ENCODE data around the gene PURA. TPM values are rescaled to one million over a fixed set of nuclear protein-coding genes. Genes with fewer than 3 reads are reported as not detected.

Gene PURA
- total RNA-seq, 1 donor from 2014 or later = 26.6 TPM

DNA sequence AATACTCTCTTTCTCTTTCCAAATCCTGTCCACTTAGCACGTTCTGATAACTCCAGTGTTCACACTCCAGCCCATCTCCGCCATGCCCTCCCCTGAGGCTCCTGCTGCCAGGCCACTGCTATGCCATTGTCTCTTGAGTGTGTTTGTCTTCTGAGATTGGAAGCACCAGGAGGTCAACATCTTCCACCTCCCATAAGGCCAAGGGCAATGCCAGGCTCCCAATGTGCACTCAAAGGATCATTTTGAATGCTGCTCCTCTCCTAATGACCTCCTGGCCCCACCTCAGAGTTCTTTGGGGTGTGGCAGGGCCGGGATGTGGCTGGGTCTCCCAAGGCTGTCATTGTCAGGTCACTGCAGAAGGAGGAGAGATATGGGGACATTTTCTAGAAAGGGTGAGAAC lies 31.3 kb downstream of the PURA start:
- no peaks in the 10 kb centered on the region for H3K27me3 ChIP-seq (ENCODE audit: low read depth)
- no peaks in the 10 kb centered on the region for H3K36me3 ChIP-seq
- H3K9me3 ChIP-seq (replicated peaks) = no peaks in the 10 kb centered on the region
- DNase-seq = no peak
- intact Hi-C loops (cut with micrococcal nuclease) = no loop called here
- H3K27ac ChIP-seq (replicated peaks) = peak overlapping the region; percentile 64
- H3K4me3 ChIP-seq = peak overlapping the region; percentile 72
- peaks cover 43% of the 10 kb centered on the region for H3K4me1 ChIP-seq
- TF ChIP-seq, protein P1, sequence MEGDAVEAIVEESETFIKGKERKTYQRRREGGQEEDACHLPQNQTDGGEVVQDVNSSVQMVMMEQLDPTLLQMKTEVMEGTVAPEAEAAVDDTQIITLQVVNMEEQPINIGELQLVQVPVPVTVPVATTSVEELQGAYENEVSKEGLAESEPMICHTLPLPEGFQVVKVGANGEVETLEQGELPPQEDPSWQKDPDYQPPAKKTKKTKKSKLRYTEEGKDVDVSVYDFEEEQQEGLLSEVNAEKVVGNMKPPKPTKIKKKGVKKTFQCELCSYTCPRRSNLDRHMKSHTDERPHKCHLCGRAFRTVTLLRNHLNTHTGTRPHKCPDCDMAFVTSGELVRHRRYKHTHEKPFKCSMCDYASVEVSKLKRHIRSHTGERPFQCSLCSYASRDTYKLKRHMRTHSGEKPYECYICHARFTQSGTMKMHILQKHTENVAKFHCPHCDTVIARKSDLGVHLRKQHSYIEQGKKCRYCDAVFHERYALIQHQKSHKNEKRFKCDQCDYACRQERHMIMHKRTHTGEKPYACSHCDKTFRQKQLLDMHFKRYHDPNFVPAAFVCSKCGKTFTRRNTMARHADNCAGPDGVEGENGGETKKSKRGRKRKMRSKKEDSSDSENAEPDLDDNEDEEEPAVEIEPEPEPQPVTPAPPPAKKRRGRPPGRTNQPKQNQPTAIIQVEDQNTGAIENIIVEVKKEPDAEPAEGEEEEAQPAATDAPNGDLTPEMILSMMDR (IDR thresholded peaks at IDR 0.05; ENCODE audit: borderline replicate concordance) = no peak

DNA sequence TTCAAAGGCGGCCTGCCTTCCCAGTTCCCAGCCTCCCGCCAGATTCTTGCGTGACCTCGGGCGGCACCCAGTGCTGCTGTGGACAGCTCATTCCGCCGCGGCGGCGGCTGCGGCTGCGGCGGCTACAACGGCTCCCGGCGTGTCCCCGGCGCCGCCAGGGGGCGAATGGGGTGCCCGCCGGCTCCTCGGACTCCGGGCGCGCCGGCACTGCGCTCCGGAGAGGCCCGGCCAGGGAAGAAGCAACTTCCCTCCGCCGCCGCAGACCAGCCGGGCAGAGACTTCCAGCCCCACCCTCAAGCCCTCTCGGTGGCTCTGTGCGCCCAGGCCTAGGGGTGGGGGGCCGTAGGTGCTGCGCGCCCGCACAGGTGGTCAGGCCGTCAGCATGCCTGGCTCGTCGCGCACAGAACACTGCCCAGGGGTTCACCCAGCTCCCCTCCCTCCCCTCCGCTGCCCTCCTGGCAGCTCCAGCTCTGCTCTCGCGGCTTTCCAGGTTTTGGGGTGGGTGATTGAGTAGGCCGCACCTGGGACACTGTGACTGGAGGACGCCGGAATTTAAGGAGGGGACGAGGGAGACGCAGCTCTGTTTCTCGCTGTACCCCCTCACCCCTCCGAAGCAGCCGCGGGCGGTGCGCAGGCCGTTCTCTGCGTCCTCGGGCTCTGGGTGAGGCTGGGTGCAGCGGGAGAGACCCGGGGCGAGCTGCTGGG lies 32.1 kb downstream of the PURA start:
- no peaks in the 10 kb centered on the region for H3K36me3 ChIP-seq
- H3K9me3 ChIP-seq (replicated peaks) = no peaks in the 10 kb centered on the region
- no peaks in the 10 kb centered on the region for H3K27me3 ChIP-seq (ENCODE audit: low read depth)
- DNase-seq = peak; percentile 77
- H3K4me1 ChIP-seq = peaks cover 36% of the 10 kb centered on the region
- intact Hi-C loops (cut with micrococcal nuclease) = no loop called here
- H3K4me3 ChIP-seq = peak overlapping the region; percentile 72
- TF ChIP-seq, protein P1 (IDR thresholded peaks at IDR 0.05; ENCODE audit: borderline replicate concordance) = peak; percentile 86
- peak overlapping the region; percentile 64 for H3K27ac ChIP-seq (replicated peaks)

DNA sequence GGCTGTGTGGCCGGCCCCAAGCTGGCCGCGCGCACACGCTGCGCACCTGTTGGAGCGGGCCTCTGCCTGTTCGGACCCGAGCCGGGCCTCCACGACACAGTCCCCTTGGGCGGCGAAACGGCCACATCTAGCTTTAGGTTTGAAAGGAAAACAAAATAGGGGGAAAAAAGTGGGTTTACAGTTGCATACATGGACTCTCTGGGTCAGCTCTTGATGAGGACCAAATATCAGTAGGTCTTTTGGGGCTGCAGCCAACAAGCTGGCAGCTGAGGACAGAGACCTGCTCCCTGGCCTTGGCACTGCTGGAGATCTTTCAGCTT lies 32.6 kb downstream of the PURA start:
- Histone ChIP-seq H3K27me3 (ENCODE audit: low read depth) (no peaks in the 10 kb centered on the region), H3K27ac (replicated peaks) (no peak overlapping the region), H3K36me3 (no peaks in the 10 kb centered on the region), H3K4me1 (peaks cover 31% of the 10 kb centered on the region), H3K9me3 (replicated peaks) (no peaks in the 10 kb centered on the region), H3K4me3 (peak overlapping the region; percentile 72)
- intact Hi-C loops (cut with micrococcal nuclease) = no loop called here
- TF ChIP-seq, protein P1 (IDR thresholded peaks at IDR 0.05; ENCODE audit: borderline replicate concordance) = no peak
- no peak for DNase-seq

DNA sequence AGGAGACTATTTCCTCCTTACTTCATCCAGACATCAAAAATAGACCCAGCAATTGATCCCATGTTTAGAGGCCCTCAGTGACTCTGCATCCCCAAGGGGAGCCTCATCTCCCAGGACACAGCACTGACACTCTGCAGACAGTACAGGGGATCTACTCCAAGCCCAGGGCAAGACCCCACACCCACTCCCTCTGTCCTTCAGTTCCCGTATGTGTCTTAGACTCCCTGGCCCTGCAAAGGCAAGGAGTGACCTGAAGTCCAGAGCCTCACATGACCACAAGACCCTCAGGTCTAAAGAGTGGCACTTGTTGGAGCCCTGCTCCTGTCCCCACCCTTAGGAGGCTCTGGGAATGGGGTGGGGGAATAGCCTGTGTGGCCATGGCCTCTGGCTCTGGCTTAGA lies 33.6 kb downstream of the PURA start:
- H3K27me3 ChIP-seq (ENCODE audit: low read depth) = no peaks in the 10 kb centered on the region
- H3K4me1 ChIP-seq = peaks cover 30% of the 10 kb centered on the region
- intact Hi-C loops (cut with micrococcal nuclease) = no loop called here
- H3K36me3 ChIP-seq = no peaks in the 10 kb centered on the region
- no peak overlapping the region for H3K27ac ChIP-seq (replicated peaks)
- no peaks in the 10 kb centered on the region for H3K9me3 ChIP-seq (replicated peaks)
- TF ChIP-seq, protein P1 (IDR thresholded peaks at IDR 0.05; ENCODE audit: borderline replicate concordance) = no peak
- DNase-seq = no peak
- no peak overlapping the region for H3K4me3 ChIP-seq

DNA sequence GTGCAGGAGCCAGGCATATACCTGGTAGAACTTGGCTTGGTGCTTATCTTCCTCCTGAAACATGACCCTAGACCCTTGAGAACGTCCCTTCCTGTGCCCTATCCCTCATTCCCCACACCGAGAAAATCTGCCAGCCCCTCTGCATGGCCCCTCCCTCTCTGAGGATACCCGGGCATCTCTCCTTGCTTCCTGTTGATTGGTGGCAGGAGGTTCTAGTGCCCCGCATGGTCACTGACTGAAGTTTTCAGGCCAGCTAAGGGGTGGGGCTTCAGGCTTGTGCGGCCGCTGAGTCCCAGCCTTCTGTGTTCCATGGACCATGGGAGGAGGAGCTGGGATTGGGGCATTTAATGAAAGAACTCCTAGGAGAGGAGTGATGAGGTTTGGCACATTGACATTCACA lies 34.6 kb downstream of the PURA start:
- TF ChIP-seq, protein P1 (IDR thresholded peaks at IDR 0.05; ENCODE audit: borderline replicate concordance) = no peak
- H3K27me3 ChIP-seq (ENCODE audit: low read depth) = no peaks in the 10 kb centered on the region
- peaks cover 30% of the 10 kb centered on the region for H3K4me1 ChIP-seq
- intact Hi-C loops (cut with micrococcal nuclease) = no loop called here
- no peaks in the 10 kb centered on the region for H3K36me3 ChIP-seq
- DNase-seq = no peak
- no peak overlapping the region for H3K4me3 ChIP-seq
- no peak overlapping the region for H3K27ac ChIP-seq (replicated peaks)
- H3K9me3 ChIP-seq (replicated peaks) = no peaks in the 10 kb centered on the region
